Measurements from ENCODE around the gene CA10. TPM values are rescaled to one million over a fixed set of nuclear protein-coding genes. Genes with fewer than 3 reads are reported as not detected.

CA10 gene
- total RNA-seq, 2 experiments from 2014 or later: not detected

DNA sequence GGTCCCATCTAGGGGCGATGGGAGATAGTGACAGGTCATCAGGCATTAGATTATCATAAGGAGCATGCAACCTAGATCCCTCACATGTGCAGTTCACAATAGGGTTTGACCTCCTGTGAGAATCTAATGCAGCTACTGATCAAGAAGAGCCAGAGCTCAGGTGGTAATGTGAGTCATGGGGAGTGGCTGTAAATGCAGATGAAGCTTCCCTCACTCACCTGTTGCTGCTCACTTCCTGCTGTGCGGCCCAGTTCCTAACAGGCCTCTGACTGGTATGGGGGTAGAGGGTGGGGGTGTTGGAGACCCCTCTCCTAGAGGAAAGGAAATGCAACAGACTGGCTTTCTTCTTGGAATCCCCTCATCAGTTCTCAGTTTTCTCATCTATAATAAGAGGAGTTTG, 131.4 kb downstream of the CA10 start:
- H3K27ac Mint-ChIP-seq: no peak overlapping the region
- intact Hi-C loops (cut with micrococcal nuclease): no loop called here
- H3K27me3 Mint-ChIP-seq (ENCODE audit: low read depth): peaks cover 7% of the 10 kb centered on the region
- CTCF ChIA-PET: interaction anchor here (0.5 kb wide), 1 partner anchor 166 kb away, joined by 3 read pairs; no protein-coding TSS in a partner anchor
- no peaks in the 10 kb centered on the region for H3K9me3 Mint-ChIP-seq
- no peaks in the 10 kb centered on the region for H3K4me1 Mint-ChIP-seq (ENCODE audit: low read depth)
- DNase-seq: no peak
- no peak overlapping the region for H3K4me3 Mint-ChIP-seq
- no peaks in the 10 kb centered on the region for H3K36me3 Mint-ChIP-seq (ENCODE audit: low read depth)

DNA sequence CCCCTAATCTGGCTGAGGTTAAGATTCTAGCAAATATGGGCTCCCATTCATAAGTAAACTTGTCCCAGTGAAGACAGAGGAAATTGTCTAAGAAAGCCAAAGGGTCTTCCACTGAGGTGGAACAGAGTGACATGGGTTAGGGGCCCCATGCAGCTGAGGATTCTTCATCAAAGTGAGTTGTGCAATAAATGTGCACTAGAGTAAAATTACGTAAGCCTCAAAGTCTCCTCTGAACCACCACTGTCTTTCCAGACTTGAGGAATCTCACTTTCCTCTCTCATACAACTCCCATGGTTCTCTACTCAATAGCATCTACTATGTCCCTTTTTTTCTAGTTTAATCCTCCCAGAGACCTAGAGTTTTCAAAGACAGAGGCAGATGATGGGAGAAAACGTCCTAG, 132.4 kb downstream of the CA10 start:
- Mint-ChIP-seq H3K27ac (no peak overlapping the region), H3K4me1 (ENCODE audit: low read depth) (no peaks in the 10 kb centered on the region), H3K4me3 (no peak overlapping the region), H3K27me3 (ENCODE audit: low read depth) (peaks cover 12% of the 10 kb centered on the region), H3K36me3 (ENCODE audit: low read depth) (no peaks in the 10 kb centered on the region), H3K9me3 (no peaks in the 10 kb centered on the region)
- intact Hi-C loops (cut with micrococcal nuclease): no loop called here
- DNase-seq: no peak
- CTCF ChIA-PET: no interaction called here

DNA sequence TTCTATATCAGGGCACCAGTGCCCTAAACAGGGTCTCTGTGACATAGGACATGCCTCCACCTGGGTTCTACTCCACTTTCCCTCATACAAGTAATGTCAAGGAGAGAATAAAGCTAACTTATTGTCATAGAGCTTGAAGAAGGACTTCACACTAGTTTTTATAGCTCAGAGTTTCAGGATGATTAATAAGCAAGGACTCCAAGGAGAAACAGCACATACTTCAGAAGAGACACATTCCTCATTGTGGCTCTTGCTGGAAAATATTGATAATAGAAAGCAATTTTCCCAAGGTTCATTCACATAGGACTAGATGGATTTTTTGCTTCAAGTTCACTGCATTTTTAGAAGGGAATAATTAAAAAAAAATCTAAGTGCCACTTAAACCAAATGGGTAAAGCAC, 133.3 kb downstream of the CA10 start:
- DNase-seq: no peak
- intact Hi-C loops (cut with micrococcal nuclease): no loop called here
- H3K9me3 Mint-ChIP-seq: no peaks in the 10 kb centered on the region
- H3K27ac Mint-ChIP-seq: no peak overlapping the region
- no peaks in the 10 kb centered on the region for H3K36me3 Mint-ChIP-seq (ENCODE audit: low read depth)
- H3K4me3 Mint-ChIP-seq: no peak overlapping the region
- CTCF ChIA-PET: no interaction called here
- no peaks in the 10 kb centered on the region for H3K4me1 Mint-ChIP-seq (ENCODE audit: low read depth)
- peaks cover 15% of the 10 kb centered on the region for H3K27me3 Mint-ChIP-seq (ENCODE audit: low read depth)

DNA sequence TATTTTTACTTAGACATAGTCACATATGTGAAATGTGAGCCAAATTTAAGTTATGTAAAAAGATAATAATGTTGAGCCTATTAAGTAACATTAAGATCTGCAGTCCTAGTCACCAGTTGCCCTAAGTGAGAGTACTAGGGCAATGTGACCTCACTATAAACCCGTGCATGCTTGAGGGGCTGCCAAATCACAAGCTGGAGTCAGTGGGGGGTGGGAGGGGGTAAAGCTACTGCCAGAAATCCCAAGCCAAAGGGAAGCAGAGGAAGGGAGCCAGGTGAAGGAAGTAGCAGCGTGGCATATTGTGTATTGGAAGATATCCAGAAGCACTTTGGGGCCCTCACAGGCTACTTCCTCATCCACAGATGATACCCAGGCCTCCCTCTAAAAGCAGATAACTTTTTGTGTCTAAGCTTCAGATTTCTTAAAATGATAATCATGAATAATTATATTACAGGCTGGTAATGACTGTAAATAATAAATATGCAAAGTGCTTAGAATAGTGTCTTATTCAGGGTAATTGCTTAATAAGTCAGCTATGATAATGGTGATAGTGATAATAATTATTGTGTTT, 134.1 kb downstream of the CA10 start:
- H3K27me3 Mint-ChIP-seq (ENCODE audit: low read depth): peaks cover 12% of the 10 kb centered on the region
- DNase-seq: no peak
- H3K36me3 Mint-ChIP-seq (ENCODE audit: low read depth): no peaks in the 10 kb centered on the region
- no peak overlapping the region for H3K4me3 Mint-ChIP-seq
- no peaks in the 10 kb centered on the region for H3K4me1 Mint-ChIP-seq (ENCODE audit: low read depth)
- H3K9me3 Mint-ChIP-seq: no peaks in the 10 kb centered on the region
- CTCF ChIA-PET: no interaction called here
- H3K27ac Mint-ChIP-seq: no peak overlapping the region
- intact Hi-C loops (cut with micrococcal nuclease): no loop called here

DNA sequence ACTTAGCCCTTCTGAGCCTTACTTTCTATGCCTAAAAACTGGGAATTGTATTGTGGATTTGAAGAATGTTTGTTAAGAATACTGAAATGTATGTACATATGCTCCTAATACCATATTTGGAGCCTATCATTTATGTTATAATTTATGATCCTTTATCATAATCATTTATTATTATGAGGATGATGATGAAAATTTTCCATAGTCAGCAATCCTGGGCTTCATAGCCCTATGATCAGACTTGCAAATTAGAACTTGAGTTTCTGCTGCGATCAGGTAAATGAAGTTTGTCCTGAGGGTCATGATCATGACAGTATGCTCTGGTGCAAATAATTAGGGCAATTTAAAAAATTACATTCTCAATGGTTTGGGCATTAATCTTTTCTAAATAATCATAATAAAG, 147.4 kb downstream of the CA10 start:
- intact Hi-C loops (cut with micrococcal nuclease): no loop called here
- DNase-seq: no peak
- no peak overlapping the region for H3K27ac Mint-ChIP-seq
- no peak overlapping the region for H3K4me3 Mint-ChIP-seq
- no peaks in the 10 kb centered on the region for H3K36me3 Mint-ChIP-seq (ENCODE audit: low read depth)
- H3K9me3 Mint-ChIP-seq: peaks cover 1% of the 10 kb centered on the region
- no peaks in the 10 kb centered on the region for H3K4me1 Mint-ChIP-seq (ENCODE audit: low read depth)
- peaks cover 2% of the 10 kb centered on the region for H3K27me3 Mint-ChIP-seq (ENCODE audit: low read depth)
- CTCF ChIA-PET: no interaction called here

DNA sequence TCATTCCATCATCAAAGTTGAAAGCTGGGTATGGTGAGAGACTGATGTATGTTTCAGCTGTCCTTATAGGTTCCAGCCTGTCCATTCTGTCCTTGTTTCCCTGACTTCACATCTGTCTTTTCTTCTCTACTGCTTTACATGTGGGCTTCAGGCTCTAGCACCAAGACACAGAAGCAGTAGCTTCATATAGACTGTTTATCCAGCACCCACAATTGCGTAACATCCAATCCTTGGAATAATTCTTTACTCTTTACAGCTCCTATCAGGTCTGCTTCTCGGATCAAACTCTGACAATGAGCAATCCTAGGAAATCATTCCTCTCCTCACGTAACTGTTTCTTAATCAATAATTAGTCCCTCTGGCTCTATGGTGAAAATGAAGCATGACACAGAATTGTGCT, 158.9 kb downstream of the CA10 start:
- no peaks in the 10 kb centered on the region for H3K4me1 Mint-ChIP-seq (ENCODE audit: low read depth)
- no peaks in the 10 kb centered on the region for H3K36me3 Mint-ChIP-seq (ENCODE audit: low read depth)
- H3K27me3 Mint-ChIP-seq (ENCODE audit: low read depth): peaks cover 5% of the 10 kb centered on the region
- H3K9me3 Mint-ChIP-seq: no peaks in the 10 kb centered on the region
- H3K4me3 Mint-ChIP-seq: no peak overlapping the region
- no peak for DNase-seq
- CTCF ChIA-PET: no interaction called here
- intact Hi-C loops (cut with micrococcal nuclease): no loop called here
- H3K27ac Mint-ChIP-seq: no peak overlapping the region

DNA sequence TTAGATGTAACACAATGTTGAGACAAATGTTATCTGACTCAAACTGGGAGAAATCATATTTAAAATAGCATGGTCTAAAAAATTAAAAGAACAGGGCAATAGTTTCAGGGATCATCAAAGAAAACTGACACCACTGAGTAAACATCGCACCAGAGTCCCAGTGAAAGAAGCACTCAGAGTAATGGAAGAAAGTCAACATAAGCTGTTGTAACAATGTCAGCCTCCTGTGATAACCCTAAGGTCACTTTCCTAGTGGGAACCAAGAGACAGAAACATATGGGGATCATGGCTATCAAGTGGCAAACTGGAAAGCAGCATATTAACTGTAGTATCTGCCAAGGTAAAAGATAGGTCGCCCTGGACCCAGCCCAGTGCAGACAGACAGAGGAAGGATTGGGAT, 160.8 kb downstream of the CA10 start:
- H3K27me3 Mint-ChIP-seq (ENCODE audit: low read depth): no peaks in the 10 kb centered on the region
- no peaks in the 10 kb centered on the region for H3K36me3 Mint-ChIP-seq (ENCODE audit: low read depth)
- intact Hi-C loops (cut with micrococcal nuclease): no loop called here
- CTCF ChIA-PET: no interaction called here
- no peak for DNase-seq
- no peaks in the 10 kb centered on the region for H3K9me3 Mint-ChIP-seq
- no peak overlapping the region for H3K4me3 Mint-ChIP-seq
- no peak overlapping the region for H3K27ac Mint-ChIP-seq
- H3K4me1 Mint-ChIP-seq (ENCODE audit: low read depth): no peaks in the 10 kb centered on the region

DNA sequence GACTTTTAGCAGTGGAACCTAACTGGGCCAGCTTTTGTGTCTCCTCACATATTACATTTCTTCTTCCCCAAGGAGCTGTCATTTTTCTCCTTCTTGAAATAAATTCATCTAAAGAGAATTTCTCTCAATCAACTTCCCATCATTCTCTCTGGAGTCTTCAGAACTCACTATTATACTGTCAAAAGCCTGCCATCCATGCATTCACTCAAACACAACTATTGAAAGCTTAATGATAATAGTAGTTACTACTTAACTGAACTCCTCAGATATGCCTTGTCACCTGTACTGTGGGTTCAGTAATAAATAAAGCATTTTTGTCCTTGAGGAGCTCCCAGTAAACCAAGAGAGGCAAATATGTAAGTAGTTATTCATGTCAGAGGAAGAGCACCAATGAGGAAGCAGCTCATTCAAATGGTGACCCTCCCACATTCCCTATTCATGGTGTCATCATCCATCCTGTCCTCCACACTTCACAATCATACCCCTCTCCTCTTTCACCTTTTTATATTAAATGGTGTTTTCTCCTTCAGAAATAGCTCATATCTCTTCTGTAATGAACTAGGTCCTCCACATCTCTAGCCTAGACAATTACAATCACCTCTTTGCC, 162.6 kb downstream of the CA10 start:
- H3K36me3 Mint-ChIP-seq (ENCODE audit: low read depth): no peaks in the 10 kb centered on the region

DNA sequence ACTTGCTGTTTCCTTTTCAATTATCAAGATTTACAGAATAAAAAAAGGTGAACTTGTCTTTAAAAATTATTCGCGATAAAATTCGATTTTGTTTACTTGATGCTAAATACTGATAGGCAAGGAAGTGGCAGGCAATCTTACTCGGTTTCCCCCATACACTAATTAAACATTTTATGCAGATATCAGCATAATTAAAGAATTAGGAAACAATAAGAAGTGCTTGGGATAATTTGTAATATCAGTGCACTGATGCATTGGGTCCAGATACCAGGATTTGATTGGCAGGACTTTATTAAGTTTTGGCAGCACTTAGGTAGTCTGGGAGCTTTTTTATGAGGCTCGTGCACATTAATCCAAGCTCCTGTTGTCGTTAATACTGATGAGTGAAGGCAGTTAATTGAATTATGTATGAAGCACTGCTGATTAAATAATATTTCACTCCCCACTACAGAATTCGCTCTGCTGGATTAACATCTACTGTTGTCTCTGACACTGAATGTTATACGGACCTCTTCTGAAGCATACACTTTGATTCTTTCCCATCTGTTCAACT, 165.6 kb downstream of the CA10 start:
- H3K4me1 Mint-ChIP-seq (ENCODE audit: low read depth): no peaks in the 10 kb centered on the region
- intact Hi-C loops (cut with micrococcal nuclease): no loop called here

More for the DNA sequence above, 162.6 kb downstream of the CA10 start:
- intact Hi-C loops (cut with micrococcal nuclease): no loop called here
- H3K27ac Mint-ChIP-seq: no peak overlapping the region
- CTCF ChIA-PET: no interaction called here
- H3K4me1 Mint-ChIP-seq (ENCODE audit: low read depth): no peaks in the 10 kb centered on the region
- H3K27me3 Mint-ChIP-seq (ENCODE audit: low read depth): no peaks in the 10 kb centered on the region
- no peak for DNase-seq
- no peaks in the 10 kb centered on the region for H3K9me3 Mint-ChIP-seq
- no peak overlapping the region for H3K4me3 Mint-ChIP-seq

DNA sequence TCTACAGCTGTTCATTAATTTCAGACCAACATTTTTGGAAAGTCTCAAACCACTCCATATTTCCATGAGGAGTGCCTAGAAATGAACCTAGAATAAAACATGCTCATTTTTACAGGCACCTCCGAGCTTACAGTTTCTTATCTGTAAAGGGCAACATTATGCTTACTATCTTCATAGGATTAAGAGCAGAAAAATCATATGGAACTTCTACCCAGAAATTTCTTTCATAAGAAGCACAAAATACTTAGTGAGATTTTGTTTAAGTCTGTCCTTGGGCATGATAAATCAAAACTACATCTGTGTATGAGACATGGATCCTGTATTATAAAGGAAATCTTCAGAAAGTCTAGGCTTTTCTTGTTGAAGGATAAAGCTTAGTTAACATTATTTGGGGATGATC, 187.4 kb downstream of the CA10 start:
- peaks cover 3% of the 10 kb centered on the region for H3K27me3 Mint-ChIP-seq (ENCODE audit: low read depth)

More for the DNA sequence above, 165.6 kb downstream of the CA10 start:
- H3K4me3 Mint-ChIP-seq: no peak overlapping the region
- H3K27ac Mint-ChIP-seq: no peak overlapping the region
- DNase-seq: no peak
- CTCF ChIA-PET: no interaction called here
- H3K27me3 Mint-ChIP-seq (ENCODE audit: low read depth): no peaks in the 10 kb centered on the region
- H3K36me3 Mint-ChIP-seq (ENCODE audit: low read depth): no peaks in the 10 kb centered on the region
- H3K9me3 Mint-ChIP-seq: peaks cover 2% of the 10 kb centered on the region

DNA sequence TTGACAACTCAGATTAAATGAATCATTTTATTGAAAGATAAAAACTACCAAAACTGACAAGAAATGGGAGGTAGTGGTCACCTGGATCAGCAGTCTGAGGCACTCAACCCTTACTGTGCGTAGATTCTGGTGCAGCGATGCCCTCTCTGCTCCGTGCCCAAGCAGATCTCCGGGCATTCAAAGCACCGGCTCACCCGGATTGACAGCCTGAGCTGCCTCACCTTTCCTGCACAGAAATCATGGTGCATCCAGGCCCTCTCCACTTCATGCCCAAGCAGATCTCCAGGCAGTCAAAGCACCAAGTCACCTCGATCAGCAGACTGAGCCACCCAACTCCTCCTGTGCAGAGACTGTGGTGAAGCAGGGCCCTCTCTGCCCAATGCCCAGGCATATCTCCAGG, 196.8 kb downstream of the CA10 start:
- intact Hi-C loops (cut with micrococcal nuclease): no loop called here
- DNase-seq: no peak
- no peak overlapping the region for H3K4me3 Mint-ChIP-seq
- CTCF ChIA-PET: no interaction called here
- H3K4me1 Mint-ChIP-seq (ENCODE audit: low read depth): no peaks in the 10 kb centered on the region
- no peaks in the 10 kb centered on the region for H3K27me3 Mint-ChIP-seq (ENCODE audit: low read depth)
- H3K36me3 Mint-ChIP-seq (ENCODE audit: low read depth): no peaks in the 10 kb centered on the region
- H3K27ac Mint-ChIP-seq: no peak overlapping the region
- H3K9me3 Mint-ChIP-seq: peaks cover 16% of the 10 kb centered on the region

More for the DNA sequence above, 187.4 kb downstream of the CA10 start:
- H3K4me1 Mint-ChIP-seq (ENCODE audit: low read depth): no peaks in the 10 kb centered on the region
- intact Hi-C loops (cut with micrococcal nuclease): no loop called here
- no peak overlapping the region for H3K27ac Mint-ChIP-seq
- CTCF ChIA-PET: no interaction called here
- no peak for DNase-seq
- H3K4me3 Mint-ChIP-seq: no peak overlapping the region
- H3K36me3 Mint-ChIP-seq (ENCODE audit: low read depth): no peaks in the 10 kb centered on the region
- H3K9me3 Mint-ChIP-seq: peaks cover 4% of the 10 kb centered on the region

DNA sequence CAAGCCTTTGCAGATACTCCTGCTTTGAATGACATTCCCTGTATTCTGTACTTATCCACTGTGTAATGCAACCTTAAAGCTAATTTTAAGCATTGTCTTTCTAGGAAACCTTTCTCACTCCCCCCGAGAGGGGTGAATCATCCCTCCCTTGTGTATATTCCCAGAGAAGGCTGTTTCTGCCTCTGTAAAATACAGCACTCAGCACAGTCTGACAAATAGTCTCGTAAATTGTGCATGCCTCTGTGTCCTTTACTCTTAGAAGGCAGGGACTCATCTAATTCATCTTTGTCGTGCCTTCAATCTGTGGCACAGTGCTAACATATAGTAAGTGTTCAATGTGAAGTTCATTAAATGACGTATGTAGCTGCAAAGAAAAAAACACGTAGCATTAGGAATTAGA, 200.7 kb downstream of the CA10 start:
- DNase-seq: no peak
- intact Hi-C loops (cut with micrococcal nuclease): no loop called here
- H3K27ac Mint-ChIP-seq: no peak overlapping the region
- H3K27me3 Mint-ChIP-seq (ENCODE audit: low read depth): peaks cover 8% of the 10 kb centered on the region
- CTCF ChIA-PET: no interaction called here
- H3K36me3 Mint-ChIP-seq (ENCODE audit: low read depth): no peaks in the 10 kb centered on the region
- no peak overlapping the region for H3K4me3 Mint-ChIP-seq
- no peaks in the 10 kb centered on the region for H3K4me1 Mint-ChIP-seq (ENCODE audit: low read depth)
- H3K9me3 Mint-ChIP-seq: peaks cover 9% of the 10 kb centered on the region

DNA sequence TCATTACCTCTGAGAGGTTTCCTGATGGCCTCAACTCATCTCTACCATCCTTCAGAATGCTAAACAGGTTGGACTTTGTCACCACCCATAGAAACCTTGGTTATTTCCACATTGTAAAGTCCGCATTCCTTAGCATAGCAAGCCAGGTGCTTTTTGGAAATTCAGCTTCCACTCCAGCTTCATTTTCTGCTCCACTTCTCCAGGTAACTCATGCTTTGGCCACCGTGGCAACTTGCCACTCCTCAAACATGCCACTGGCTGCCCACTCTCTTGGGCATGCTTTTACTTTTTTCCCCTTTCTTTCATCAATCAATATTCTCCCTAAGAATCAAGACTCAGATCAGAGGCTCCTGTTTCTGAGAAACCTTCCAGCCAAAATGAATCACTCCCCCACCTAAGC, 203.3 kb downstream of the CA10 start:
- no peaks in the 10 kb centered on the region for H3K9me3 Mint-ChIP-seq
- no peaks in the 10 kb centered on the region for H3K4me1 Mint-ChIP-seq (ENCODE audit: low read depth)
- no peak overlapping the region for H3K4me3 Mint-ChIP-seq
- no peak overlapping the region for H3K27ac Mint-ChIP-seq
- intact Hi-C loops (cut with micrococcal nuclease): no loop called here
- CTCF ChIA-PET: interaction anchor here (1.1 kb wide), 1 partner anchor 33 kb away, joined by 3 read pairs; no protein-coding TSS in a partner anchor
- no peaks in the 10 kb centered on the region for H3K36me3 Mint-ChIP-seq (ENCODE audit: low read depth)
- peaks cover 8% of the 10 kb centered on the region for H3K27me3 Mint-ChIP-seq (ENCODE audit: low read depth)
- no peak for DNase-seq

Data from activated naive CD4-positive, alpha-beta T cell treated with anti-CD3 and anti-CD28 coated beads for 36 hours (primary cell).